Measurements from ENCODE around the gene C16orf87.

C16orf87 gene

GRCh38 chr16:46772463-46772862 lies 58.5 kb downstream of the C16orf87 start:
- TF ChIP-seq CTCF (IDR thresholded peaks at IDR 0.05; ENCODE audit: poor library complexity, severe bottlenecking) = no peak
- DNase-seq (ENCODE audit: low spot score) (no peak), ATAC-seq (ENCODE audit: low read depth) (no peak)
- Histone ChIP-seq H3K9me3 (ENCODE audit: severe bottlenecking) (no peaks in the 10 kb centered on the region), H3K27ac (ENCODE audit: poor library complexity, severe bottlenecking) (no peak overlapping the region), H3K4me1 (ENCODE audit: insufficient read depth, poor library complexity, severe bottlenecking) (no peaks in the 10 kb centered on the region), H3K4me3 (ENCODE audit: severe bottlenecking) (no peak overlapping the region), H3K36me3 (ENCODE audit: low read depth) (no peaks in the 10 kb centered on the region), H3K27me3 (ENCODE audit: insufficient read depth, poor library complexity, severe bottlenecking) (no peaks in the 10 kb centered on the region)

- no peak for ATAC-seq (ENCODE audit: low read depth)
- H3K27me3 ChIP-seq (ENCODE audit: insufficient read depth, poor library complexity, severe bottlenecking) = no peaks in the 10 kb centered on the region
- no peak for TF ChIP-seq CTCF (IDR thresholded peaks at IDR 0.05; ENCODE audit: poor library complexity, severe bottlenecking)
These were observed 62.2 kb downstream of the C16orf87 start for GRCh38 chr16:46768809-46769208.

GRCh38 chr16:46765050-46765449 lies 65.9 kb downstream of the C16orf87 start:
- DNase-seq (ENCODE audit: low spot score) = no peak
- H3K27me3 ChIP-seq (ENCODE audit: insufficient read depth, poor library complexity, severe bottlenecking) = no peaks in the 10 kb centered on the region

More at GRCh38 chr16:46768809-46769208, 62.2 kb downstream of the C16orf87 start:
- Histone ChIP-seq H3K4me3 (ENCODE audit: severe bottlenecking) (no peak overlapping the region), H3K4me1 (ENCODE audit: insufficient read depth, poor library complexity, severe bottlenecking) (no peaks in the 10 kb centered on the region), H3K36me3 (ENCODE audit: low read depth) (no peaks in the 10 kb centered on the region), H3K9me3 (ENCODE audit: severe bottlenecking) (no peaks in the 10 kb centered on the region), H3K27ac (ENCODE audit: poor library complexity, severe bottlenecking) (no peak overlapping the region)
- no peak for DNase-seq (ENCODE audit: low spot score)

GRCh38 chr16:46763147-46763546 lies 67.8 kb downstream of the C16orf87 start:
- Histone ChIP-seq H3K9me3 (ENCODE audit: severe bottlenecking) (no peaks in the 10 kb centered on the region), H3K36me3 (ENCODE audit: low read depth) (no peaks in the 10 kb centered on the region), H3K4me3 (ENCODE audit: severe bottlenecking) (no peak overlapping the region), H3K27me3 (ENCODE audit: insufficient read depth, poor library complexity, severe bottlenecking) (peaks cover 2% of the 10 kb centered on the region), H3K4me1 (ENCODE audit: insufficient read depth, poor library complexity, severe bottlenecking) (no peaks in the 10 kb centered on the region), H3K27ac (ENCODE audit: poor library complexity, severe bottlenecking) (no peak overlapping the region)
- ATAC-seq (ENCODE audit: low read depth) = no peak
- TF ChIP-seq CTCF (IDR thresholded peaks at IDR 0.05; ENCODE audit: poor library complexity, severe bottlenecking) = no peak
- DNase-seq (ENCODE audit: low spot score) = no peak

More at GRCh38 chr16:46765050-46765449, 65.9 kb downstream of the C16orf87 start:
- Histone ChIP-seq H3K36me3 (ENCODE audit: low read depth) (no peaks in the 10 kb centered on the region), H3K9me3 (ENCODE audit: severe bottlenecking) (no peaks in the 10 kb centered on the region), H3K27ac (ENCODE audit: poor library complexity, severe bottlenecking) (no peak overlapping the region), H3K4me3 (ENCODE audit: severe bottlenecking) (no peak overlapping the region), H3K4me1 (ENCODE audit: insufficient read depth, poor library complexity, severe bottlenecking) (no peaks in the 10 kb centered on the region)
- TF ChIP-seq CTCF (IDR thresholded peaks at IDR 0.05; ENCODE audit: poor library complexity, severe bottlenecking) = no peak
- ATAC-seq (ENCODE audit: low read depth) = no peak

- no peak for ATAC-seq (ENCODE audit: low read depth)
- peaks cover 2% of the 10 kb centered on the region for H3K27me3 ChIP-seq (ENCODE audit: insufficient read depth, poor library complexity, severe bottlenecking)
- no peak for DNase-seq (ENCODE audit: low spot score)
- no peaks in the 10 kb centered on the region for H3K9me3 ChIP-seq (ENCODE audit: severe bottlenecking)
- H3K4me3 ChIP-seq (ENCODE audit: severe bottlenecking) = no peak overlapping the region
- no peaks in the 10 kb centered on the region for H3K36me3 ChIP-seq (ENCODE audit: low read depth)
- no peaks in the 10 kb centered on the region for H3K4me1 ChIP-seq (ENCODE audit: insufficient read depth, poor library complexity, severe bottlenecking)
- no peak for TF ChIP-seq CTCF (IDR thresholded peaks at IDR 0.05; ENCODE audit: poor library complexity, severe bottlenecking)
- H3K27ac ChIP-seq (ENCODE audit: poor library complexity, severe bottlenecking) = no peak overlapping the region
These were observed 68.4 kb downstream of the C16orf87 start for GRCh38 chr16:46762583-46762982.

All from RWPE2 (cell line).